HepG2 (cell line): ENCODE results near the gene ADCY9. TPM values are rescaled to one million over a fixed set of nuclear protein-coding genes. Genes with fewer than 3 reads are reported as not detected.

Source experiments
- ATAC-seq: fragments of 200-7000 bp; cut with Tn5 transposase; 3 replicates; pipeline ENCODE4 v1.9.1; 2020; ENCODE audit warnings: mild to moderate bottlenecking, moderate library complexity
- BruUV-seq: library from RNA; stranded (reverse); fragments of 400-500 nt; replicated peaks from 2 replicates; lab custom pipeline; 2021; lab: Mats Ljungman, UMichigan
- CTCF ChIA-PET: fragments of 300-600 bp; formaldehyde crosslinking; extraction: SDS; loops from one replicate; lab custom pipeline; 2021; ENCODE audit warnings: low total read pairs, inconsistent platforms, low intra/inter-chr PET ratio; lab: Yijun Ruan, JAX
- POLR2A ChIA-PET: fragments of 350-600 bp; sonication (Branson Sonifier 250); formaldehyde crosslinking; loops from one replicate; lab custom pipeline; 2020; ENCODE audit warnings: antibody characterized with exemption, inconsistent platforms; lab: Yijun Ruan, JAX
- DNase-seq: peaks from one replicate; pipeline ENCODE4 v3.0.0-alpha.2; 2015; ENCODE audit warnings: low spot score
- FAIRE-seq: peaks from 3 replicates; lab custom pipeline; 2011; peaks lifted over from hg19 to GRCh38; lab: Jason Lieb, UNC
- H2AFZ ChIP-seq: one replicate; pipeline ENCODE4 v1.6.1; 2011; ENCODE audit warnings: low read length, inconsistent platforms
- H3K27ac ChIP-seq: fragments of 300-600 bp; 3 replicates; pipeline ENCODE4 v1.8.0; 2011; ENCODE audit warnings: mixed run types, mild to moderate bottlenecking, mixed read lengths, low read length, inconsistent platforms; ENCODE audit not compliant: insufficient read depth; ENCODE audit errors: extremely low read length
- H3K27me3 ChIP-seq, 2 experiments: fragments of 200-600 bp in 1 of 2; 2 replicates in 1 of 2; 3 replicates in 1 of 2; pipeline versions ENCODE4 v1.6.0 to v1.8.0; 2011; ENCODE audit warnings: low read length in 2 of 2, mild to moderate bottlenecking in 2 of 2, moderate library complexity in 2 of 2, inconsistent platforms in 1 of 2; ENCODE audit not compliant: insufficient read depth in 2 of 2, control insufficient read depth in 1 of 2
- H3K36me3 ChIP-seq, 2 experiments: fragments of 200-600 bp in 1 of 2; replicated peaks in 1 of 2; 2 replicates in 1 of 2; 3 replicates in 1 of 2; pipeline versions ENCODE4 v1.5.1 to v1.8.0; 2011; ENCODE audit warnings: low read length in 2 of 2, inconsistent platforms in 1 of 2; ENCODE audit not compliant: insufficient read depth in 2 of 2, control insufficient read depth in 1 of 2
- H3K4me1 ChIP-seq: 2 replicates; pipeline ENCODE4 v1.5.1; 2012; ENCODE audit warnings: low read length, inconsistent platforms; ENCODE audit not compliant: insufficient read depth
- H3K4me2 ChIP-seq: 2 replicates; pipeline ENCODE4 v1.6.0; 2011; ENCODE audit warnings: low read depth, low read length, inconsistent platforms
- H3K4me3 ChIP-seq, 3 experiments: fragments of 200-600 bp in 1 of 3; sonication (generic), shearing (Covaris generic) in 1 of 3; replicated peaks in 1 of 3; 2 replicates each; pipeline ENCODE4 v1.5.1; 2011 to 2016; ENCODE audit warnings: low read length in 3 of 3, inconsistent platforms in 2 of 3, low read depth in 2 of 3, mild to moderate bottlenecking in 2 of 3, control low read depth in 1 of 3, mixed read lengths in 1 of 3; ENCODE audit not compliant: insufficient read depth in 1 of 3
- H3K79me2 ChIP-seq: one replicate; pipeline ENCODE4 v1.6.1; 2011; ENCODE audit warnings: low read length, inconsistent platforms; ENCODE audit not compliant: insufficient read depth
- H3K9ac ChIP-seq: 2 replicates; pipeline ENCODE4 v1.6.0; 2011; ENCODE audit warnings: mild to moderate bottlenecking, low read depth, low read length, inconsistent platforms; ENCODE audit not compliant: insufficient read depth
- H3K9me3 ChIP-seq: 2 replicates; pipeline ENCODE4 v1.5.1; 2012; ENCODE audit warnings: mild to moderate bottlenecking, low read length
- H4K20me1 ChIP-seq: 2 replicates; pipeline ENCODE4 v1.6.0; 2011; ENCODE audit warnings: inconsistent platforms, mild to moderate bottlenecking, low read length, moderate library complexity; ENCODE audit not compliant: insufficient read depth
- AKNA ChIP-seq: sonication (generic); formaldehyde crosslinking; IDR thresholded peaks from 2 replicates; pipeline ENCODE4 v1.4.0; 2020; ENCODE audit warnings: missing genetic modification reagents, borderline replicate concordance
- BCL6 ChIP-seq: IDR thresholded peaks from 2 replicates; pipeline ENCODE4 v1.6.1; 2016; ENCODE audit warnings: missing genetic modification reagents, missing compliant biosample characterization
- PRDM15 ChIP-seq: sonication (generic); formaldehyde crosslinking; IDR thresholded peaks from 2 replicates; pipeline ENCODE4 v1.4.0; 2020; ENCODE audit warnings: missing genetic modification reagents
- SALL1 ChIP-seq: sonication (generic); formaldehyde crosslinking; IDR thresholded peaks from 2 replicates; pipeline ENCODE4 v1.8.0; 2022; ENCODE audit warnings: mild to moderate bottlenecking, missing genetic modification reagents
- WGBS: methylation state at CpG from one replicate; pipeline ENCODE4 v1.1.6; 2017; ENCODE audit warnings: low lambda C conversion rate; 5-methylcytosine and 5-hydroxymethylcytosine counted together
- in situ Hi-C: cut with HindIII; loops from 2 replicates; pipeline ENCODE4 v1.10.0; 2017; ENCODE audit warnings: low pct_unique_long_range_greater_than_20kb; ENCODE audit not compliant: extremely low pct_ligation_motif_present
- intact Hi-C: fragments of 100-400 bp; cut with micrococcal nuclease; formaldehyde crosslinking; loops from one replicate; pipeline ENCODE4 v1.10.0; 2022; ENCODE audit not compliant: unreplicated experiment
- polyA plus RNA-seq, 8 experiments: library from polyadenylated mRNA; depleted of rRNA in 3 of 8; stranded (reverse) in 7 of 8; unstranded in 1 of 8; fragments of >200 nt; fragmentation: Illumina TruSeq in 4 of 8; extraction: Trizol in 4 of 8; gene quantifications; 2 replicates each; pipeline versions ENCODE4 v1.2.1 to v1.2.3, GENCODE V29; 2011 to 2016; ENCODE audit warnings: low read depth in 4 of 8, missing spikeins in 1 of 8, mixed read lengths in 1 of 8; ENCODE audit not compliant: insufficient read depth in 1 of 8
- total RNA-seq, 5 experiments: library from RNA; depleted of rRNA; stranded (reverse); fragments of >200 nt; fragmentation: Illumina TruSeq; extraction: Trizol; gene quantifications; 2 replicates each; pipeline ENCODE4 v1.2.3, GENCODE V29; 2016; ENCODE audit warnings: low read depth in 1 of 5

ADCY9 gene
- total and polyA plus RNA-seq, 2 of the 13 experiments (the other 11 are each of a cell fraction or from before 2014, with no cell fraction given), result 11.2 to 13.9 TPM

- no peak for TF ChIP-seq AKNA (CRISPR knock-in tag)
Observed at GRCh38 chr16:4098501-4098900, 17.7 kb downstream of the ADCY9 start (continued).

- intact Hi-C loops (no loop called here), in situ Hi-C loops (no loop called here)
- H3K9me3 ChIP-seq, result no peaks in the 10 kb centered on the region
- no peaks in the 10 kb centered on the region for H4K20me1 ChIP-seq
- no peak for DNase-seq
- 94% methylated on average over 4 of the region's 4 CpGs for WGBS
- TF ChIP-seq PRDM15 (0 out of 2 replicates have a peak, but pooled peaks have one; percentile 30), SALL1 (CRISPR knock-in tag) (no peak), BCL6 (no peak)
- ChIA-PET CTCF (no interaction called here), POLR2A (no interaction called here)
- H3K27ac ChIP-seq, result no peak overlapping the region
- H3K4me2 ChIP-seq, result no peak overlapping the region
- H3K4me3 ChIP-seq, result no peak overlapping the region
- no peak overlapping the region for H2AFZ ChIP-seq
- no TSS peak for BruUV-seq
- no peak overlapping the region for H3K9ac ChIP-seq
- no peak for ATAC-seq
- H3K27me3 ChIP-seq, result no peaks in the 10 kb centered on the region
- peaks cover 35% of the 10 kb centered on the region for H3K4me1 ChIP-seq
- H3K36me3 ChIP-seq, result no peaks in the 10 kb centered on the region; a peak in 2 of 5 replicates
- H3K79me2 ChIP-seq, result peaks cover 74% of the 10 kb centered on the region
- no peak for FAIRE-seq
Observed at GRCh38 chr16:4097826-4098240, 18.4 kb downstream of the ADCY9 start.
